Ascending aorta (tissue), 2 donors: ENCODE results near the gene NKX6-2. TPM values are rescaled to one million over a fixed set of nuclear protein-coding genes. Genes with fewer than 3 reads are reported as not detected.

ENCODE experiments used
- DNase-seq, 2 donors: peaks; one replicate each; pipeline ENCODE4 v3.0.0-alpha.2; 2019; ENCODE audit warnings: low spot score in 2 of 2
- H3K27ac ChIP-seq, 2 donors: fragments of 200-600 bp; sonication (generic); one replicate each; pipeline ENCODE4 v1.5.1; 2016 to 2017; ENCODE audit warnings: mild to moderate bottlenecking in 1 of 2
- H3K27me3 ChIP-seq: fragments of 200-600 bp; sonication (generic); one replicate; pipeline ENCODE4 v1.5.1; 2017
- H3K36me3 ChIP-seq, 2 donors: fragments of 200-600 bp; sonication (generic); one replicate each; pipeline ENCODE4 v1.5.1; 2016
- H3K4me1 ChIP-seq, 2 donors: fragments of 200-600 bp; sonication (generic); one replicate each; pipeline ENCODE4 v1.5.1; 2016 to 2017; ENCODE audit warnings: mild to moderate bottlenecking in 1 of 2
- H3K4me3 ChIP-seq, 2 donors: fragments of 200-600 bp; sonication (generic); one replicate each; pipeline ENCODE4 v1.5.1; 2016 to 2017; ENCODE audit warnings: mild to moderate bottlenecking in 1 of 2
- H3K9me3 ChIP-seq, 2 donors: fragments of 200-600 bp; sonication (generic); one replicate each; pipeline ENCODE4 v1.5.1; 2016
- intact Hi-C: fragments of 100-400 bp; cut with DNase I; formaldehyde crosslinking; loops from one replicate; pipeline ENCODE4 v1.15.1; 2023
- total RNA-seq: library from RNA; depleted of rRNA; stranded (reverse); fragments of >200 nt; gene quantifications from one replicate; pipeline ENCODE4 v1.1.0, GENCODE V29; 2016
- TF ChIP-seq, protein P1 (sequence below), 3 experiments: fragments of 200-600 bp in 2 of 3; fragments of 450-650 bp in 1 of 3; sonication (generic) in 2 of 3; IDR thresholded peaks; one replicate each; pipeline ENCODE4 v1.5.1; 2016 to 2019; ENCODE audit warnings: antibody characterized with exemption in 3 of 3, mild to moderate bottlenecking in 1 of 3, moderate library complexity in 1 of 3

The NKX6-2 gene
- total RNA-seq, 1 donor from 2014 or later, result not detected

DNA sequence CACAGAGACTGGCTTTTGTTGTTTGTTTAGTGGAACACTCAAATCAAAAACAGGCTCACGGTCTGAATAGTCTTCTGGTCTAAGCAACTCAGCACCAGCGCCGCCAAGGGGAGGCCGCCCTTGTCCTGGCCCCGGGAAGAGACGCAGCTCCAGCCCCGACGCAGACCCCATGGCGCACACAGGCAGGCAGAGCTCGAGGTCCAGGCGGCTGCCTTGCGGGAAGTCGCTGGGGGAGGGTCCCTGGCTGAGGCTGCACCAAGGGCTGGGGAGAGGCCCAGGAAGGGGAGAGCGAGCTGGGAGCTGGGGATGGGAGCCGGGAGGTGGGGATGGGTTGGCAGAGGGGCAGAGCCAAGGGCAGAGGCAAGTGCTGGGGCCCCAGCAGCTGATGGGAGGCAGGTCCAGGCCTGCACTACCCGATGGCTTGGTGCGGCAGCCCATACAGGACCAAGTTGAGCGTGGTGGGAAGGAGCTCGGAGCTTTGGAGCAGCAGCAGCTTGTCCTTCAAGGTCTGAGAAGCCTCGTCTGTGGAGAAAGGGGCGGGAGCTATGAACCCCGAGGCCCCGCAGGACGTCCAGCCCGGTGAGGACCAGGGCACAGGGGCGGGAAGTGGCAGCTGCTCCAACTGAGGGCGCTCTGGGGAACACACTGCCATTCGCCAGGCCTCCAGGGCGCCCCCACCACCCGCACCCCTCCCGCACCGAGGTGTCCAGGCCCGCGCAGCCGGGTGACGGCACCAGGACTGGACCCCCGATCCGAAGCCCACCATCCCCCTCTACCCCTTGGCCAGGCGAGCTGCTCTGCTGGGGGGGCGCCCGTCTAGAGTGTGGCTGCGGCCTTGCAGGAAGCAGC, 22.7 kb upstream of the NKX6-2 start:
- H3K4me1 ChIP-seq, result no peaks in the 10 kb centered on the region
- intact Hi-C loops, result no loop called here
- H3K9me3 ChIP-seq, result no peaks in the 10 kb centered on the region
- no peaks in the 10 kb centered on the region for H3K36me3 ChIP-seq
- H3K27me3 ChIP-seq, result no peaks in the 10 kb centered on the region
- TF ChIP-seq, protein P1, sequence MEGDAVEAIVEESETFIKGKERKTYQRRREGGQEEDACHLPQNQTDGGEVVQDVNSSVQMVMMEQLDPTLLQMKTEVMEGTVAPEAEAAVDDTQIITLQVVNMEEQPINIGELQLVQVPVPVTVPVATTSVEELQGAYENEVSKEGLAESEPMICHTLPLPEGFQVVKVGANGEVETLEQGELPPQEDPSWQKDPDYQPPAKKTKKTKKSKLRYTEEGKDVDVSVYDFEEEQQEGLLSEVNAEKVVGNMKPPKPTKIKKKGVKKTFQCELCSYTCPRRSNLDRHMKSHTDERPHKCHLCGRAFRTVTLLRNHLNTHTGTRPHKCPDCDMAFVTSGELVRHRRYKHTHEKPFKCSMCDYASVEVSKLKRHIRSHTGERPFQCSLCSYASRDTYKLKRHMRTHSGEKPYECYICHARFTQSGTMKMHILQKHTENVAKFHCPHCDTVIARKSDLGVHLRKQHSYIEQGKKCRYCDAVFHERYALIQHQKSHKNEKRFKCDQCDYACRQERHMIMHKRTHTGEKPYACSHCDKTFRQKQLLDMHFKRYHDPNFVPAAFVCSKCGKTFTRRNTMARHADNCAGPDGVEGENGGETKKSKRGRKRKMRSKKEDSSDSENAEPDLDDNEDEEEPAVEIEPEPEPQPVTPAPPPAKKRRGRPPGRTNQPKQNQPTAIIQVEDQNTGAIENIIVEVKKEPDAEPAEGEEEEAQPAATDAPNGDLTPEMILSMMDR (IDR thresholded peaks at IDR 0.05), result no peak
- no peak for DNase-seq
- H3K4me3 ChIP-seq, result no peak overlapping the region
- no peak overlapping the region for H3K27ac ChIP-seq

DNA sequence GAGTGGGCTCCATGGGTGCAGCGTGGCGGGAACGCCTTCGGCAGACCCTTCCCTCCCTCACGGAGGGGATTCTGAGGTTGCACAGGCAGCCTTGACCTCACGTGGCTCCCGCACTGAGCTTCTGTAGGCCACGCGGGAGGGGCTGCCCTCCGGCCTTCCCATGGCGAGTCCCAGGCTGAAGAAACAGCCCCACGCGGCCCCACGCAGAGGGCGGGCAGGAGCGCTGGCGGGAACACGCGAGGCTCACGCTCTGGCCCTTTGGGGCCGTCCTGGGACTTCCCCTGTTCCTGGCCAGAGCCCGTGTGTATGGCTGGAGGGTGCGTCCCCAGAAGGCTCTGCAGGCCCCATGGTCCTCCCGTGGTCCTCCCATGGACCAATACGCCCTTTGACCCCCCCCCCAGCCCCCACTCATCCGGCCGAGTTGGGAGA, 21.7 kb upstream of the NKX6-2 start:
- Histone ChIP-seq H3K27ac (no peak overlapping the region), H3K4me3 (no peak overlapping the region), H3K36me3 (no peaks in the 10 kb centered on the region), H3K4me1 (no peaks in the 10 kb centered on the region), H3K9me3 (no peaks in the 10 kb centered on the region), H3K27me3 (no peaks in the 10 kb centered on the region)
- no peak for DNase-seq
- TF ChIP-seq, protein P1 (IDR thresholded peaks at IDR 0.05), result no peak
- intact Hi-C loops, result no loop called here

DNA sequence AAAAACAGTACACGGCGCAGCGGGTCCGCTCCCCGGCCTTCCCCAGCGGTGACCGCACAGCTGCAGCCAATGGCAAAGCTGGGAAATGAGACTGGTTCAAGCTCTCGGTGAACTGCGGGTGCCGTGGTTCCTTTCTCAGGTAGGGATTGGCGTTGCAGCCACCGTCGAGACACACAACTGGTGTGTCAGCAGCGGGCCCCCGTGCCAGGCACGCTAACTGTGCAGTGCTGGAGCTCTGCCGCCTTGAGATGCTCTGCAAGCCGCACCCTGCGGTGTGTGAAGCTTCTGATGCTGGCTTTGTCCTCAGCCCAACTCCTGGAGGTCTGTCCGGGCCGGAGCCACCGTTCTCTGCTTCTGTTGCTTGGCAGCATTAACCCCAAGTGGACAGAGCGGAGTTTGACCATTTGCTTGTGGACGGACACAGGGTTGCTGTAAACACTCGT, 20.6 kb upstream of the NKX6-2 start:
- no peak for DNase-seq
- no peaks in the 10 kb centered on the region for H3K4me1 ChIP-seq
- TF ChIP-seq, protein P1 (IDR thresholded peaks at IDR 0.05), result no peak
- no peaks in the 10 kb centered on the region for H3K36me3 ChIP-seq
- intact Hi-C loops, result no loop called here
- H3K9me3 ChIP-seq, result peaks cover 0 to 6% of the 10 kb centered on the region in 2 donors
- no peaks in the 10 kb centered on the region for H3K27me3 ChIP-seq
- H3K4me3 ChIP-seq, result no peak overlapping the region
- H3K27ac ChIP-seq, result no peak overlapping the region

DNA sequence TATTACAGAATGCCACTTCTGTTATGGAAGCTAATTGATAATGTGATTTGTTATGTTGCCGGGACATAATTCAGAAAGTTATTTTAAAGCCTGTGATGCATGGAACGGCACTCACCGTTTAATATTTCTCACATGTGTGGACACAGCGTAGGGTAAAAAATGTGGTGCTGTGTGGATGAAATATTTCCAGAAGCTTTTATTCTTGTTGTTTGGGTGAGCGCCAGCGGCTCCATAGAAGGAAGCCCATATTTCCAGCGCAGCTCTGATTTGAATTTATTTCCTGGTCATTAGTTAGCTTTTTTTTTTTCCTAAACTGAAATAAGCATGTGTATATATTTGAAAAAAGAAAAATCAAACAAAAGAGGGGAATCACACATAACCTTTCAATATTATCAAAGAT, 20.2 kb upstream of the NKX6-2 start:
- TF ChIP-seq, protein P1 (IDR thresholded peaks at IDR 0.05), result no peak
- H3K27me3 ChIP-seq, result no peaks in the 10 kb centered on the region
- H3K9me3 ChIP-seq, result peaks cover 0 to 7% of the 10 kb centered on the region in 2 donors
- no peaks in the 10 kb centered on the region for H3K4me1 ChIP-seq
- no peak overlapping the region for H3K27ac ChIP-seq
- H3K4me3 ChIP-seq, result no peak overlapping the region
- no peaks in the 10 kb centered on the region for H3K36me3 ChIP-seq
- DNase-seq, result no peak
- intact Hi-C loops, result no loop called here

DNA sequence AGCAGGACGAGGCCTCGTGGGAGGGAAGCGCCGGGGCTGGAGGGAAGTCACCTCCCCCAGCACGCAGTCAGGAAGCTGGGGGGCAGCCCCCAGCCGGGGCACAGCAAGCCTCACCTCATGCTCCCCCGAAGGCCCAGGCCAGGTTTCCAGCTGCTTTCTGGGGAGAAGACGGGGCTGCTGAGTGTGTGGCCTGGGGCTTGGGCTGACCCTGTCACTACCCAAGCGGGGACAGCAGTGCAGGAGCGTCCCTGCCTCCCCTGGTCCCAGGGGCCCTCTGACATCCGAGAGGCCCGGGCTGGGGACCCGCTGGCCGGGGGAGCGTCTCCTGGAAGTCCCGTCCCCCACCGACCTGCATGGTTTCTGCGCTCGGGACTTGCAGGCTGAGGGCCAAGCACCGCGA, 19.7 kb upstream of the NKX6-2 start:
- TF ChIP-seq, protein P1 (IDR thresholded peaks at IDR 0.05), result no peak
- DNase-seq, result no peak

More for the DNA sequence above, 19.7 kb upstream of the NKX6-2 start:
- Histone ChIP-seq H3K4me3 (no peak overlapping the region), H3K9me3 (peaks cover 0 to 7% of the 10 kb centered on the region in 2 donors), H3K27me3 (no peaks in the 10 kb centered on the region), H3K4me1 (no peaks in the 10 kb centered on the region), H3K36me3 (no peaks in the 10 kb centered on the region), H3K27ac (no peak overlapping the region)
- intact Hi-C loops, result no loop called here
